ENCODE measurements around the gene SORCS2. TPM values are rescaled to one million over a fixed set of nuclear protein-coding genes. Genes with fewer than 3 reads are reported as not detected.
A peak's percentile ranks its signal among the peaks of the same experiment; 100 is the strongest.

The SORCS2 gene
- total RNA-seq, 1 experiment from 2014 or later, result 0.06 TPM

- no peaks in the 10 kb centered on the region for H3K27me3 ChIP-seq (replicated peaks; ENCODE audit: insufficient read depth, low read depth, low read length, poor library complexity)
- POLR2A ChIA-PET (ENCODE audit: low non-redundant PET), result no interaction called here
- intact Hi-C loops (cut with micrococcal nuclease; ENCODE audit: unreplicated experiment), result no loop called here
- TF ChIP-seq EZH2 (IDR thresholded peaks at IDR 0.05; ENCODE audit: borderline replicate concordance, low read depth, low read length, poor library complexity, severe bottlenecking) (no peak), CTCF (conservative IDR thresholded peaks at IDR 0.05; ENCODE audit: low read depth, low read length) (peak; percentile 37)
- no peak overlapping the region for H3K4me3 ChIP-seq (ENCODE audit: low read depth, low read length, poor library complexity, severe bottlenecking)
- CTCF ChIA-PET, result no interaction called here
- no peaks in the 10 kb centered on the region for H3K36me3 ChIP-seq (ENCODE audit: insufficient read depth, low read length, poor library complexity, severe bottlenecking)
- DNase-seq (ENCODE audit: low spot score), result no peak
- BruUV-seq (replicated peaks), result no TSS peak
- H3K9me3 ChIP-seq (ENCODE audit: low read depth, low read length, poor library complexity, severe bottlenecking), result no peaks in the 10 kb centered on the region
- no peak overlapping the region for H3K27ac ChIP-seq (ENCODE audit: low read depth, low read length, poor library complexity, severe bottlenecking)
- H3K4me1 ChIP-seq (ENCODE audit: insufficient read depth, low read length, poor library complexity, severe bottlenecking), result no peaks in the 10 kb centered on the region
Observed at GRCh38 chr4:7156761-7157488, 35.4 kb upstream of the SORCS2 start.

GRCh38 chr4:7157666-7158065, 34.7 kb upstream of the SORCS2 start:
- BruUV-seq (replicated peaks), result no TSS peak
- Histone ChIP-seq H3K27ac (ENCODE audit: low read depth, low read length, poor library complexity, severe bottlenecking) (no peak overlapping the region), H3K4me3 (ENCODE audit: low read depth, low read length, poor library complexity, severe bottlenecking) (no peak overlapping the region), H3K4me1 (ENCODE audit: insufficient read depth, low read length, poor library complexity, severe bottlenecking) (no peaks in the 10 kb centered on the region), H3K27me3 (replicated peaks; ENCODE audit: insufficient read depth, low read depth, low read length, poor library complexity) (no peaks in the 10 kb centered on the region), H3K9me3 (ENCODE audit: low read depth, low read length, poor library complexity, severe bottlenecking) (no peaks in the 10 kb centered on the region), H3K36me3 (ENCODE audit: insufficient read depth, low read length, poor library complexity, severe bottlenecking) (no peaks in the 10 kb centered on the region)
- POLR2A ChIA-PET (ENCODE audit: low non-redundant PET), result no interaction called here
- CTCF ChIA-PET, result no interaction called here
- no peak for DNase-seq (ENCODE audit: low spot score)
- intact Hi-C loops (cut with micrococcal nuclease; ENCODE audit: unreplicated experiment), result no loop called here
- no peak for TF ChIP-seq CTCF (conservative IDR thresholded peaks at IDR 0.05; ENCODE audit: low read depth, low read length)
- TF ChIP-seq EZH2 (IDR thresholded peaks at IDR 0.05; ENCODE audit: borderline replicate concordance, low read depth, low read length, poor library complexity, severe bottlenecking), result no peak

- H3K4me3 ChIP-seq (ENCODE audit: low read depth, low read length, poor library complexity, severe bottlenecking), result no peak overlapping the region
- intact Hi-C loops (cut with micrococcal nuclease; ENCODE audit: unreplicated experiment), result no loop called here
- ChIA-PET CTCF (no interaction called here), POLR2A (ENCODE audit: low non-redundant PET) (no interaction called here)
- no peaks in the 10 kb centered on the region for H3K36me3 ChIP-seq (ENCODE audit: insufficient read depth, low read length, poor library complexity, severe bottlenecking)
- no peaks in the 10 kb centered on the region for H3K4me1 ChIP-seq (ENCODE audit: insufficient read depth, low read length, poor library complexity, severe bottlenecking)
- no peak overlapping the region for H3K27ac ChIP-seq (ENCODE audit: low read depth, low read length, poor library complexity, severe bottlenecking)
- TF ChIP-seq EZH2 (IDR thresholded peaks at IDR 0.05; ENCODE audit: borderline replicate concordance, low read depth, low read length, poor library complexity, severe bottlenecking), result no peak
- no peak for DNase-seq (ENCODE audit: low spot score)
- H3K27me3 ChIP-seq (replicated peaks; ENCODE audit: insufficient read depth, low read depth, low read length, poor library complexity), result no peaks in the 10 kb centered on the region
- no TSS peak for BruUV-seq (replicated peaks)
- no peaks in the 10 kb centered on the region for H3K9me3 ChIP-seq (ENCODE audit: low read depth, low read length, poor library complexity, severe bottlenecking)
Observed at GRCh38 chr4:7158081-7158750, 34.1 kb upstream of the SORCS2 start.

Measured in A673 (cell line).